Neural crest cell (in vitro differentiated cells): ENCODE measurements around the gene ATP13A5. TPM values are rescaled to one million over a fixed set of nuclear protein-coding genes. Genes with fewer than 3 reads are reported as not detected.

Experiments
- DNase-seq: peaks from one replicate; pipeline ENCODE4 v3.0.0; 2021; ENCODE audit warnings: low read depth, mixed read lengths, low spot score
- H3K27ac Mint-ChIP-seq: one replicate; pipeline ENCODE4 v1.8.0; 2021; ENCODE audit warnings: mild to moderate bottlenecking, mixed read lengths; ENCODE audit not compliant: unreplicated experiment
- H3K27me3 Mint-ChIP-seq: 2 replicates; pipeline ENCODE4 v1.8.0; 2021; ENCODE audit warnings: low read depth, mild to moderate bottlenecking, mixed read lengths
- H3K36me3 Mint-ChIP-seq: 2 replicates; pipeline ENCODE4 v1.8.0; 2021; ENCODE audit warnings: low read depth, mild to moderate bottlenecking, mixed read lengths
- H3K4me1 Mint-ChIP-seq: 2 replicates; pipeline ENCODE4 v1.8.0; 2021; ENCODE audit warnings: mixed read lengths
- H3K4me3 Mint-ChIP-seq: one replicate; pipeline ENCODE4 v1.8.0; 2021; ENCODE audit warnings: mild to moderate bottlenecking, mixed read lengths
- H3K9me3 Mint-ChIP-seq: 2 replicates; pipeline ENCODE4 v1.8.0; 2021; ENCODE audit warnings: mixed read lengths
- total RNA-seq: library from RNA; stranded (reverse); gene quantifications from 2 replicates; pipeline ENCODE4 v1.2.1, GENCODE V29; 2021
- TF ChIP-seq, protein P1 (sequence below): fragments of 200-600 bp; sonication (generic); conservative IDR thresholded peaks from 2 replicates; pipeline ENCODE4 v1.5.0; 2021; ENCODE audit warnings: antibody characterized with exemption, mild to moderate bottlenecking

The ATP13A5 gene
- total RNA-seq, 1 donor from 2014 or later, result not detected

DNA sequence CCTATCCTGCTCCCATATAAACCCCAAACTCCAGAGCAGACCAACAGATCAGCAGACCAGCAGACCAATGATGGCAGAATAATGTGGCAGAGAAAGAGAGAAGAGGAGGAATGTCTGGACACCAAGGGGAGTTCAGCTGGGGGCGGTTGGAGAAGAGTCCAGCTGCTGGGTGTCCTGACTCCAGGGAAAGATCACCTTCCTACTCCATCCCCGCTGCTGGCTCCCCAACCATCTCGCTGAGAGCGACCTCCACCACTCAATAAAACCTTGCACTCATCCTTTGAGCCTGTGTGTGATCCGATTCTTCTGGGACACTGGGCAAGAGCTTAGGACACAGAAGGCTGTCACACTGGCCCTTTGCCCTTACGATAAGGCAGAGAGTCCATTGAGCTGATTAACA is 150.3 kb downstream of the ATP13A5 start:
- no peaks in the 10 kb centered on the region for H3K27me3 Mint-ChIP-seq
- H3K27ac Mint-ChIP-seq, result no peak overlapping the region
- H3K9me3 Mint-ChIP-seq, result no peaks in the 10 kb centered on the region

GRCh38 chr3:193225302-193226125 is 153.0 kb downstream of the ATP13A5 start:
- no peaks in the 10 kb centered on the region for H3K36me3 Mint-ChIP-seq
- H3K27ac Mint-ChIP-seq, result no peak overlapping the region
- TF ChIP-seq, protein P1, sequence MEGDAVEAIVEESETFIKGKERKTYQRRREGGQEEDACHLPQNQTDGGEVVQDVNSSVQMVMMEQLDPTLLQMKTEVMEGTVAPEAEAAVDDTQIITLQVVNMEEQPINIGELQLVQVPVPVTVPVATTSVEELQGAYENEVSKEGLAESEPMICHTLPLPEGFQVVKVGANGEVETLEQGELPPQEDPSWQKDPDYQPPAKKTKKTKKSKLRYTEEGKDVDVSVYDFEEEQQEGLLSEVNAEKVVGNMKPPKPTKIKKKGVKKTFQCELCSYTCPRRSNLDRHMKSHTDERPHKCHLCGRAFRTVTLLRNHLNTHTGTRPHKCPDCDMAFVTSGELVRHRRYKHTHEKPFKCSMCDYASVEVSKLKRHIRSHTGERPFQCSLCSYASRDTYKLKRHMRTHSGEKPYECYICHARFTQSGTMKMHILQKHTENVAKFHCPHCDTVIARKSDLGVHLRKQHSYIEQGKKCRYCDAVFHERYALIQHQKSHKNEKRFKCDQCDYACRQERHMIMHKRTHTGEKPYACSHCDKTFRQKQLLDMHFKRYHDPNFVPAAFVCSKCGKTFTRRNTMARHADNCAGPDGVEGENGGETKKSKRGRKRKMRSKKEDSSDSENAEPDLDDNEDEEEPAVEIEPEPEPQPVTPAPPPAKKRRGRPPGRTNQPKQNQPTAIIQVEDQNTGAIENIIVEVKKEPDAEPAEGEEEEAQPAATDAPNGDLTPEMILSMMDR, result no peak
- DNase-seq, result no peak
- H3K4me3 Mint-ChIP-seq, result no peak overlapping the region
- H3K4me1 Mint-ChIP-seq, result peaks cover 18% of the 10 kb centered on the region
- no peaks in the 10 kb centered on the region for H3K9me3 Mint-ChIP-seq
- no peaks in the 10 kb centered on the region for H3K27me3 Mint-ChIP-seq

More for the DNA sequence above, 150.3 kb downstream of the ATP13A5 start:
- Mint-ChIP-seq H3K36me3 (no peaks in the 10 kb centered on the region), H3K4me3 (no peak overlapping the region), H3K4me1 (peaks cover 18% of the 10 kb centered on the region)
- TF ChIP-seq, protein P1, result no peak
- no peak for DNase-seq

Other genes starting within 250 kb of the ATP13A5 start
- 3.0 and 4.0 TPM in 2 replicates for gene PLAAT1, start 137.5 kb downstream of the ATP13A5 start, total RNA-seq
- 0.30 and 0.57 TPM in 2 replicates for gene ATP13A4, start 176.1 kb upstream of the ATP13A5 start, total RNA-seq
- gene OPA1, start 214.5 kb upstream of the ATP13A5 start, total RNA-seq, result 60.8 and 65.5 TPM in 2 replicates